Hematopoietic multipotent progenitor cell (in vitro differentiated cells): ENCODE results near the gene BPHL. TPM values are rescaled to one million over a fixed set of nuclear protein-coding genes. Genes with fewer than 3 reads are reported as not detected.
"Not testable (repeated sequence)": the region's sequence is repeated elsewhere in the genome, so short reads cannot be mapped to it uniquely, and the experiment has no call there.

Experiments used
- DNase-seq, 3 donors: peaks; one replicate each; pipeline ENCODE4 v3.0.0-alpha.2; 2011 to 2015; ENCODE audit warnings: low read depth in 2 of 3, low spot score in 2 of 3
- total RNA-seq: library from RNA; depleted of rRNA; stranded (reverse); fragments of >200 nt; gene quantifications from one replicate; pipeline ENCODE4 v1.2.3, GENCODE V29; 2012

The BPHL gene
- total RNA-seq, 1 donor: 10.5 TPM

GRCh38 chr6:3120765-3121089 is 2.2 kb downstream of the BPHL start:
- DNase-seq: no peak

GRCh38 chr6:3122823-3123182 is 4.3 kb downstream of the BPHL start:
- DNase-seq: no peak

GRCh38 chr6:3124667-3125066 is 6.2 kb downstream of the BPHL start:
- DNase-seq: no peak

- no peak for DNase-seq
Measured at GRCh38 chr6:3125815-3126214, 7.3 kb downstream of the BPHL start.

- DNase-seq: no peak
Measured at GRCh38 chr6:3128356-3129108, 10.0 kb downstream of the BPHL start.

GRCh38 chr6:3131695-3132094 is 13.2 kb downstream of the BPHL start:
- DNase-seq: no peak

GRCh38 chr6:3133515-3133914 is 15.0 kb downstream of the BPHL start:
- no peak for DNase-seq

GRCh38 chr6:3135668-3136291 is 17.3 kb downstream of the BPHL start:
- DNase-seq: no peak

- DNase-seq: no peak
Measured at GRCh38 chr6:3136292-3137011, 17.9 kb downstream of the BPHL start.

GRCh38 chr6:3137057-3137777 is 18.7 kb downstream of the BPHL start:
- no peak for DNase-seq

GRCh38 chr6:3137873-3138272 is 19.4 kb downstream of the BPHL start:
- not testable (repeated sequence) for DNase-seq

GRCh38 chr6:3138341-3138740 is 19.8 kb downstream of the BPHL start:
- no peak for DNase-seq

GRCh38 chr6:3139090-3139903 is 20.8 kb downstream of the BPHL start:
- peak in 2 of 3 donors; percentile 41 to 57 for DNase-seq

GRCh38 chr6:3140201-3140600 is 21.7 kb downstream of the BPHL start:
- no peak for DNase-seq

GRCh38 chr6:3142536-3142935 is 24.0 kb downstream of the BPHL start:
- DNase-seq: no peak

GRCh38 chr6:3143158-3143557 is 24.6 kb downstream of the BPHL start:
- no peak for DNase-seq

- no peak for DNase-seq
Measured at GRCh38 chr6:3144571-3144970, 26.1 kb downstream of the BPHL start.

GRCh38 chr6:3147914-3148757 is 29.6 kb downstream of the BPHL start:
- no peak for DNase-seq

GRCh38 chr6:3151691-3152090 is 33.2 kb downstream of the BPHL start:
- DNase-seq: no peak

GRCh38 chr6:3152689-3153088 is 34.2 kb downstream of the BPHL start:
- DNase-seq: no peak
